HepG2 (cell line): ENCODE results near the gene IL16. TPM values are rescaled to one million over a fixed set of nuclear protein-coding genes. Genes with fewer than 3 reads are reported as not detected.

Experiments
- ATAC-seq: fragments of 200-7000 bp; cut with Tn5 transposase; 3 replicates; pipeline ENCODE4 v1.9.1; 2020; ENCODE audit warnings: mild to moderate bottlenecking, moderate library complexity
- BruUV-seq: library from RNA; stranded (reverse); fragments of 400-500 nt; replicated peaks from 2 replicates; lab custom pipeline; 2021; lab: Mats Ljungman, UMichigan
- CTCF ChIA-PET: fragments of 300-600 bp; formaldehyde crosslinking; extraction: SDS; loops from one replicate; lab custom pipeline; 2021; ENCODE audit warnings: low total read pairs, inconsistent platforms, low intra/inter-chr PET ratio; lab: Yijun Ruan, JAX
- POLR2A ChIA-PET: fragments of 350-600 bp; sonication (Branson Sonifier 250); formaldehyde crosslinking; loops from one replicate; lab custom pipeline; 2020; ENCODE audit warnings: antibody characterized with exemption, inconsistent platforms; lab: Yijun Ruan, JAX
- DNase-seq: peaks from one replicate; pipeline ENCODE4 v3.0.0-alpha.2; 2015; ENCODE audit warnings: low spot score
- FAIRE-seq: peaks from 3 replicates; lab custom pipeline; 2011; peaks lifted over from hg19 to GRCh38; lab: Jason Lieb, UNC
- H2AFZ ChIP-seq: one replicate; pipeline ENCODE4 v1.6.1; 2011; ENCODE audit warnings: low read length, inconsistent platforms
- H3K27ac ChIP-seq: fragments of 300-600 bp; 3 replicates; pipeline ENCODE4 v1.8.0; 2011; ENCODE audit warnings: mixed run types, mild to moderate bottlenecking, mixed read lengths, low read length, inconsistent platforms; ENCODE audit not compliant: insufficient read depth; ENCODE audit errors: extremely low read length
- H3K27me3 ChIP-seq, 2 experiments: fragments of 200-600 bp in 1 of 2; 2 replicates in 1 of 2; 3 replicates in 1 of 2; pipeline versions ENCODE4 v1.6.0 to v1.8.0; 2011; ENCODE audit warnings: low read length in 2 of 2, mild to moderate bottlenecking in 2 of 2, moderate library complexity in 2 of 2, inconsistent platforms in 1 of 2; ENCODE audit not compliant: insufficient read depth in 2 of 2, control insufficient read depth in 1 of 2
- H3K36me3 ChIP-seq, 2 experiments: fragments of 200-600 bp in 1 of 2; replicated peaks in 1 of 2; 2 replicates in 1 of 2; 3 replicates in 1 of 2; pipeline versions ENCODE4 v1.5.1 to v1.8.0; 2011; ENCODE audit warnings: low read length in 2 of 2, inconsistent platforms in 1 of 2; ENCODE audit not compliant: insufficient read depth in 2 of 2, control insufficient read depth in 1 of 2
- H3K4me1 ChIP-seq: 2 replicates; pipeline ENCODE4 v1.5.1; 2012; ENCODE audit warnings: low read length, inconsistent platforms; ENCODE audit not compliant: insufficient read depth
- H3K4me2 ChIP-seq: 2 replicates; pipeline ENCODE4 v1.6.0; 2011; ENCODE audit warnings: low read depth, low read length, inconsistent platforms
- H3K4me3 ChIP-seq, 3 experiments: fragments of 200-600 bp in 1 of 3; sonication (generic), shearing (Covaris generic) in 1 of 3; replicated peaks in 1 of 3; 2 replicates each; pipeline ENCODE4 v1.5.1; 2011 to 2016; ENCODE audit warnings: low read length in 3 of 3, inconsistent platforms in 2 of 3, low read depth in 2 of 3, mild to moderate bottlenecking in 2 of 3, control low read depth in 1 of 3, mixed read lengths in 1 of 3; ENCODE audit not compliant: insufficient read depth in 1 of 3
- H3K79me2 ChIP-seq: one replicate; pipeline ENCODE4 v1.6.1; 2011; ENCODE audit warnings: low read length, inconsistent platforms; ENCODE audit not compliant: insufficient read depth
- H3K9ac ChIP-seq: 2 replicates; pipeline ENCODE4 v1.6.0; 2011; ENCODE audit warnings: mild to moderate bottlenecking, low read depth, low read length, inconsistent platforms; ENCODE audit not compliant: insufficient read depth
- H3K9me3 ChIP-seq: 2 replicates; pipeline ENCODE4 v1.5.1; 2012; ENCODE audit warnings: mild to moderate bottlenecking, low read length
- H4K20me1 ChIP-seq: 2 replicates; pipeline ENCODE4 v1.6.0; 2011; ENCODE audit warnings: inconsistent platforms, mild to moderate bottlenecking, low read length, moderate library complexity; ENCODE audit not compliant: insufficient read depth
- BORCS8-MEF2B ChIP-seq: sonication (generic); formaldehyde crosslinking; IDR thresholded peaks from 2 replicates; pipeline ENCODE4 v1.8.0; 2022; ENCODE audit warnings: mild to moderate bottlenecking, missing genetic modification reagents
- FOXJ3 ChIP-seq: sonication (generic); formaldehyde crosslinking; IDR thresholded peaks from 2 replicates; pipeline ENCODE4 v1.4.0; 2020; ENCODE audit warnings: missing genetic modification reagents, mild to moderate bottlenecking, borderline replicate concordance
- GTF3A ChIP-seq: sonication (generic); formaldehyde crosslinking; conservative IDR thresholded peaks from 2 replicates; pipeline ENCODE4 v1.4.0; 2020; ENCODE audit warnings: mild to moderate bottlenecking, missing genetic modification reagents
- HNF4A ChIP-seq: sonication (generic); formaldehyde crosslinking; IDR thresholded peaks from 2 replicates; pipeline ENCODE4 v1.4.0; 2020; ENCODE audit warnings: missing genetic modification reagents
- KLF11 ChIP-seq: IDR thresholded peaks from 2 replicates; pipeline ENCODE4 v1.6.1; 2016; ENCODE audit warnings: missing compliant biosample characterization
- LCORL ChIP-seq, 2 experiments: fragments of 450-650 bp in 1 of 2; sonication (generic) in 1 of 2; formaldehyde crosslinking in 1 of 2; IDR thresholded peaks; 2 replicates each; pipeline versions ENCODE4 v1.5.0 to v1.6.1; 2017 to 2020; ENCODE audit warnings: antibody characterized with exemption in 1 of 2, missing genetic modification reagents in 1 of 2
- NFE2L1 ChIP-seq: sonication (generic); formaldehyde crosslinking; IDR thresholded peaks from 2 replicates; pipeline ENCODE4 v1.4.0; 2020; ENCODE audit warnings: missing genetic modification reagents, mild to moderate bottlenecking, borderline replicate concordance
- SKI ChIP-seq: fragments of 450-650 bp; IDR thresholded peaks from one replicate; pipeline ENCODE4 v1.6.1; 2018; ENCODE audit warnings: mild to moderate bottlenecking; ENCODE audit not compliant: partially characterized antibody
- ZNF468 ChIP-seq: sonication (generic); formaldehyde crosslinking; IDR thresholded peaks from 2 replicates; pipeline ENCODE4 v1.8.0; 2022; ENCODE audit warnings: mild to moderate bottlenecking, moderate library complexity, missing genetic modification reagents
- WGBS: methylation state at CpG from one replicate; pipeline ENCODE4 v1.1.6; 2017; ENCODE audit warnings: low lambda C conversion rate; 5-methylcytosine and 5-hydroxymethylcytosine counted together
- in situ Hi-C: cut with HindIII; loops from 2 replicates; pipeline ENCODE4 v1.10.0; 2017; ENCODE audit warnings: low pct_unique_long_range_greater_than_20kb; ENCODE audit not compliant: extremely low pct_ligation_motif_present
- intact Hi-C: fragments of 100-400 bp; cut with micrococcal nuclease; formaldehyde crosslinking; loops from one replicate; pipeline ENCODE4 v1.10.0; 2022; ENCODE audit not compliant: unreplicated experiment
- polyA plus RNA-seq, 8 experiments: library from polyadenylated mRNA; depleted of rRNA in 3 of 8; stranded (reverse) in 7 of 8; unstranded in 1 of 8; fragments of >200 nt; fragmentation: Illumina TruSeq in 4 of 8; extraction: Trizol in 4 of 8; gene quantifications; 2 replicates each; pipeline versions ENCODE4 v1.2.1 to v1.2.3, GENCODE V29; 2011 to 2016; ENCODE audit warnings: low read depth in 4 of 8, missing spikeins in 1 of 8, mixed read lengths in 1 of 8; ENCODE audit not compliant: insufficient read depth in 1 of 8
- total RNA-seq, 5 experiments: library from RNA; depleted of rRNA; stranded (reverse); fragments of >200 nt; fragmentation: Illumina TruSeq; extraction: Trizol; gene quantifications; 2 replicates each; pipeline ENCODE4 v1.2.3, GENCODE V29; 2016; ENCODE audit warnings: low read depth in 1 of 5
- TF ChIP-seq, protein P1 (sequence below): sonication (generic); formaldehyde crosslinking; conservative IDR thresholded peaks from 2 replicates; pipeline ENCODE4 v1.5.0; 2020; ENCODE audit warnings: missing genetic modification reagents
- TF ChIP-seq, protein P2 (sequence below): sonication (generic); formaldehyde crosslinking; conservative IDR thresholded peaks from 2 replicates; pipeline ENCODE4 v1.8.0; 2022; ENCODE audit warnings: mild to moderate bottlenecking, moderate library complexity, missing genetic modification reagents

The IL16 gene
- total and polyA plus RNA-seq, 2 of the 13 experiments (the other 11 are each of a cell fraction or from before 2014, with no cell fraction given): 0.03 TPM; not detected in 1

DNA sequence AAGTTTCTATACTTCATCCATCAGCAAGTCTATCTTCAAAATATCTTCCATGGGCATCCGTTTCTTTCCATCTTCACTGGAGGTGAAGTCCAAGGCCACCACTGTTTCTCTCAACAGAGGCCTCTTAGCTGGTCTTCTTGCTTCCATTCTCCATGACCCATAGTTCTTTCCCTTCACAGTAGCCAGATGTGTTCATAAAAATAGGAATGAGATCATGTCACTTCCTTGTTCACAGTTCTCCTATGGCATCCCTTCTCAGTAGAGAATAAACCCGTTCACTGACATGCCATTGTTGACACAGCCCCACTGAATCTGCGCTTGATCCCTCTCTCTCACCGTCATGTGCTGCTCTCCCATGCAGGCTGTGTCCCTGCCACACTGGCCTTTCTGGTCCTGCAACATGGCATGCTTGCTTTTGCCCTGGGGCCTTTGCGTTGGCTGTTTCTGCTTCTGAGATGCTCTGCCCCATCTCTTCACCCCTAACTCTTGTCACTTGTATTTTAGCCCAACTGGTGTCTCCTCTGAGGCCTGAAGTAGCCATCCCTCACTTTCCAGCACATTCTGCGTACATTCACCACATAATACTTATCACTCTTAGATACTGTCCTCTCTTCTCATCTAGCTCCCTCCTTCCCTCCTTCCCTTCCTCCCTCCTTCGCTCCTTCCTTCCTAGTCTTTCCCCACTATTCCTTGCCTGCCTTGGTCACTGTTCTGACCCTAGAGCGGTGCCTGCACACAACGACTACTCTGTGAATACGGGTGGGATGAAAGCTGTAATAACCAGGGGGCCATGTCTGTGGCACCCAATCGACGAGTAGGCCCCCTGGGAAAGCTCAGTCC lies 85.3 kb downstream of the IL16 start:
- ATAC-seq: no peak
- ChIA-PET POLR2A (no interaction called here), CTCF (no interaction called here)
- H3K4me1 ChIP-seq: no peaks in the 10 kb centered on the region
- intact Hi-C loops: no loop called here
- no peak for FAIRE-seq
- no TSS peak for BruUV-seq
- H4K20me1 ChIP-seq: no peaks in the 10 kb centered on the region
- H3K27ac ChIP-seq: no peak overlapping the region
- WGBS: 35% methylated on average over 12 of the region's 12 CpGs
- no peaks in the 10 kb centered on the region for H3K79me2 ChIP-seq
- DNase-seq: no peak
- in situ Hi-C loops: no loop called here
- H3K4me3 ChIP-seq: no peak overlapping the region
- peaks cover 1 to 28% of the 10 kb centered on the region in 2 experiments; a peak in 2 of 5 replicates for H3K27me3 ChIP-seq
- H3K4me2 ChIP-seq: no peak overlapping the region
- H3K36me3 ChIP-seq: no peaks in the 10 kb centered on the region
- H3K9ac ChIP-seq: no peak overlapping the region
- TF ChIP-seq FOXJ3 (CRISPR knock-in tag): no peak
- TF ChIP-seq SKI: no peak
- TF ChIP-seq KLF11 (CRISPR knock-in tag): no peak
- no peak for TF ChIP-seq BORCS8-MEF2B (CRISPR knock-in tag)
- no peak for TF ChIP-seq NFE2L1 (CRISPR knock-in tag)
- TF ChIP-seq ZNF468 (CRISPR knock-in tag): no peak
- TF ChIP-seq, protein P1, sequence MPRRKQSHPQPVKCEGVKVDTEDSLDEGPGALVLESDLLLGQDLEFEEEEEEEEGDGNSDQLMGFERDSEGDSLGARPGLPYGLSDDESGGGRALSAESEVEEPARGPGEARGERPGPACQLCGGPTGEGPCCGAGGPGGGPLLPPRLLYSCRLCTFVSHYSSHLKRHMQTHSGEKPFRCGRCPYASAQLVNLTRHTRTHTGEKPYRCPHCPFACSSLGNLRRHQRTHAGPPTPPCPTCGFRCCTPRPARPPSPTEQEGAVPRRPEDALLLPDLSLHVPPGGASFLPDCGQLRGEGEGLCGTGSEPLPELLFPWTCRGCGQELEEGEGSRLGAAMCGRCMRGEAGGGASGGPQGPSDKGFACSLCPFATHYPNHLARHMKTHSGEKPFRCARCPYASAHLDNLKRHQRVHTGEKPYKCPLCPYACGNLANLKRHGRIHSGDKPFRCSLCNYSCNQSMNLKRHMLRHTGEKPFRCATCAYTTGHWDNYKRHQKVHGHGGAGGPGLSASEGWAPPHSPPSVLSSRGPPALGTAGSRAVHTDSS (CRISPR knock-in tag): no peak
- no peak for TF ChIP-seq GTF3A (CRISPR knock-in tag)
- no peak for TF ChIP-seq LCORL (IDR thresholded peaks at IDR 0.05)
- TF ChIP-seq LCORL (CRISPR knock-in tag; IDR thresholded peaks at IDR 0.05): no peak
- TF ChIP-seq HNF4A (CRISPR knock-in tag): no peak
- TF ChIP-seq, protein P2, sequence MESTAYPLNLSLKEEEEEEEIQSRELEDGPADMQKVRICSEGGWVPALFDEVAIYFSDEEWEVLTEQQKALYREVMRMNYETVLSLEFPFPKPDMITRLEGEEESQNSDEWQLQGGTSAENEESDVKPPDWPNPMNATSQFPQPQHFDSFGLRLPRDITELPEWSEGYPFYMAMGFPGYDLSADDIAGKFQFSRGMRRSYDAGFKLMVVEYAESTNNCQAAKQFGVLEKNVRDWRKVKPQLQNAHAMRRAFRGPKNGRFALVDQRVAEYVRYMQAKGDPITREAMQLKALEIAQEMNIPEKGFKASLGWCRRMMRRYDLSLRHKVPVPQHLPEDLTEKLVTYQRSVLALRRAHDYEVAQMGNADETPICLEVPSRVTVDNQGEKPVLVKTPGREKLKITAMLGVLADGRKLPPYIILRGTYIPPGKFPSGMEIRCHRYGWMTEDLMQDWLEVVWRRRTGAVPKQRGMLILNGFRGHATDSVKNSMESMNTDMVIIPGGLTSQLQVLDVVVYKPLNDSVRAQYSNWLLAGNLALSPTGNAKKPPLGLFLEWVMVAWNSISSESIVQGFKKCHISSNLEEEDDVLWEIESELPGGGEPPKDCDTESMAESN (CRISPR knock-in tag): no peak
- H3K9me3 ChIP-seq: no peaks in the 10 kb centered on the region
- H2AFZ ChIP-seq: no peak overlapping the region
